GM21576 (cell line): ENCODE results near the gene PYM1.

Experiments
- ATAC-seq: cut with Tn5 transposase; IDR thresholded peaks from one replicate; pipeline ENCODE4 v1.9.1; 2021; ENCODE audit warnings: mild to moderate bottlenecking, moderate library complexity; ENCODE audit not compliant: unreplicated experiment

PYM1 gene

GRCh38 chr12:55927588-55928502, at the start of gene PYM1:
PYM1 (minus strand) TSS chr12:55927894; CDS start chr12:55927761, 133 bp downstream.
- ATAC-seq, result peak; percentile 39

GRCh38 chr12:55974308-55974730, 46.6 kb upstream of the PYM1 start:
- peak; percentile 12 for ATAC-seq

GRCh38 chr12:55973599-55974307, 46.1 kb upstream of the PYM1 start, which contains the start of gene RAB5B:
RAB5B (plus strand) TSS chr12:55974078; CDS start chr12:55986961, 12,883 bp downstream.
- peak; percentile 90 for ATAC-seq

GRCh38 chr12:55972911-55973598, 45.4 kb upstream of the PYM1 start:
- no peak for ATAC-seq

- no peak for ATAC-seq
These were observed 44.8 kb upstream of the PYM1 start for GRCh38 chr12:55972456-55972855.

GRCh38 chr12:55972042-55972441, 44.3 kb upstream of the PYM1 start:
- ATAC-seq, result no peak

GRCh38 chr12:55970775-55971174, 43.1 kb upstream of the PYM1 start:
- ATAC-seq, result no peak

- no peak for ATAC-seq
These were observed 41.7 kb upstream of the PYM1 start for GRCh38 chr12:55969356-55969755.

- ATAC-seq, result peak; percentile 97
These were observed 39.0 kb upstream of the PYM1 start, which contains the start of gene CDK2 for GRCh38 chr12:55966408-55967281. CDK2 (plus strand) TSS chr12:55966830; CDS start chr12:55967009, 179 bp downstream.

- ATAC-seq, result no peak
These were observed 38.3 kb upstream of the PYM1 start, which contains the start of gene PMEL for GRCh38 chr12:55965941-55966407. PMEL (minus strand) TSS chr12:55966042; CDS start chr12:55966011, 31 bp downstream.

GRCh38 chr12:55965240-55965639, 37.5 kb upstream of the PYM1 start:
- no peak for ATAC-seq

- ATAC-seq, result no peak
These were observed 36.1 kb upstream of the PYM1 start for GRCh38 chr12:55963760-55964159.

- no peak for ATAC-seq
These were observed 29.6 kb upstream of the PYM1 start for GRCh38 chr12:55957106-55957859.

GRCh38 chr12:55955800-55956508, 28.3 kb upstream of the PYM1 start:
- ATAC-seq, result no peak

- no peak for ATAC-seq
These were observed 27.6 kb upstream of the PYM1 start for GRCh38 chr12:55955344-55955743.

- ATAC-seq, result no peak
These were observed 18.9 kb upstream of the PYM1 start for GRCh38 chr12:55946553-55946952.

- no peak for ATAC-seq
These were observed 15.0 kb upstream of the PYM1 start for GRCh38 chr12:55942577-55943136.

- ATAC-seq, result no peak
These were observed 14.4 kb upstream of the PYM1 start for GRCh38 chr12:55942055-55942454.
